ENCODE results near the gene PCDH9.

GRCh38 chr13:66723576-66723975 is 506.6 kb downstream of the PCDH9 start:
- TF ChIP-seq CTCF (IDR thresholded peaks at IDR 0.05) (no peak), POLR2A (IDR thresholded peaks at IDR 0.05) (no peak)

All from heart left ventricle (tissue), 13 donors.